ENCODE data around the gene MRI1.

- TF ChIP-seq POLR2AphosphoS5 (IDR thresholded peaks at IDR 0.05; ENCODE audit: borderline replicate concordance, low read depth, low read length), result peak; percentile 89
- TF ChIP-seq EZH2 (IDR thresholded peaks at IDR 0.05), result no peak
Measured at GRCh38 chr19:13764101-13764807, at the start of gene MRI1.

Measured in SK-N-MC (cell line).